Measurements from ENCODE around the gene MPRIP. TPM values are rescaled to one million over a fixed set of nuclear protein-coding genes. Genes with fewer than 3 reads are reported as not detected.

The MPRIP gene
- total RNA-seq, 1 experiment from 2014 or later: 338 TPM

DNA sequence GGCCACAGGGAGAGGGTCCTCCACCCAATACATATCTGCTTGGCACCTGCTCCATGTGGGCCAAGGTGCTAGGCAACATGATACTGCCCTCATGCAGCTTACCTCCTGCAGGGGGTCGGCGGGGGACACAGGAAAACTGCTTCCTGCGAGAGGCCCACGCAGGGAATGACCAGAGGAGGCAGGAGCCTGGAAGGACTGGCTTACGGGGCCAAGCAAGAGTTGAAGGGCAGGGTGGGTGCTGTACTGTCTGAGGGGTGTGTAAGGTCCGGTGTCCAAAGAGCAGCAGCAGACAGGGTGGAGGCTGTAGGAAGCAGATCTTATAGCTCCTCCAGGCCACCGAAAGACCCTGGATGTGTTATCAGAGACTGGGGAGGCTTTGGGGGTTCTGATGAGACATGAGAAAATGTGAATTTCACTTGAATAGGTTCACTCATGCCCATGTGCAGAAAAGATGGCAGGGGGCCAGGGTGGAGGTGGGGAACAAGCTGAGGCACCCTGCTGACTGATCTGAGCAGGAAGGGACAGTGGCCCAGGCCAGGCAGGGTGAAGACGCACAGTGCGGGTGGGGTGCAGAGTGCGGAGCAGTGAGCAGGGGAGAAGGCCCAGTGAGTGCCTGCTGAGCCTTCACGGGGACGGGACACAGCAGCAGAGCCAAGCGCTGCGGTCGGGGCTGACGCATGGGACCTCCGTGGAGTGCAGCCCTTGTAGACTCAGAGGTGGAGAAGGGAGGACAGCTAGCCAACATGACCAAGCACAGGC, 186.4 kb downstream of the MPRIP start:
- TF ChIP-seq, protein P1, sequence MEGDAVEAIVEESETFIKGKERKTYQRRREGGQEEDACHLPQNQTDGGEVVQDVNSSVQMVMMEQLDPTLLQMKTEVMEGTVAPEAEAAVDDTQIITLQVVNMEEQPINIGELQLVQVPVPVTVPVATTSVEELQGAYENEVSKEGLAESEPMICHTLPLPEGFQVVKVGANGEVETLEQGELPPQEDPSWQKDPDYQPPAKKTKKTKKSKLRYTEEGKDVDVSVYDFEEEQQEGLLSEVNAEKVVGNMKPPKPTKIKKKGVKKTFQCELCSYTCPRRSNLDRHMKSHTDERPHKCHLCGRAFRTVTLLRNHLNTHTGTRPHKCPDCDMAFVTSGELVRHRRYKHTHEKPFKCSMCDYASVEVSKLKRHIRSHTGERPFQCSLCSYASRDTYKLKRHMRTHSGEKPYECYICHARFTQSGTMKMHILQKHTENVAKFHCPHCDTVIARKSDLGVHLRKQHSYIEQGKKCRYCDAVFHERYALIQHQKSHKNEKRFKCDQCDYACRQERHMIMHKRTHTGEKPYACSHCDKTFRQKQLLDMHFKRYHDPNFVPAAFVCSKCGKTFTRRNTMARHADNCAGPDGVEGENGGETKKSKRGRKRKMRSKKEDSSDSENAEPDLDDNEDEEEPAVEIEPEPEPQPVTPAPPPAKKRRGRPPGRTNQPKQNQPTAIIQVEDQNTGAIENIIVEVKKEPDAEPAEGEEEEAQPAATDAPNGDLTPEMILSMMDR (IDR thresholded peaks at IDR 0.05; ENCODE audit: unreplicated experiment): no peak
- no peak for DNase-seq

DNA sequence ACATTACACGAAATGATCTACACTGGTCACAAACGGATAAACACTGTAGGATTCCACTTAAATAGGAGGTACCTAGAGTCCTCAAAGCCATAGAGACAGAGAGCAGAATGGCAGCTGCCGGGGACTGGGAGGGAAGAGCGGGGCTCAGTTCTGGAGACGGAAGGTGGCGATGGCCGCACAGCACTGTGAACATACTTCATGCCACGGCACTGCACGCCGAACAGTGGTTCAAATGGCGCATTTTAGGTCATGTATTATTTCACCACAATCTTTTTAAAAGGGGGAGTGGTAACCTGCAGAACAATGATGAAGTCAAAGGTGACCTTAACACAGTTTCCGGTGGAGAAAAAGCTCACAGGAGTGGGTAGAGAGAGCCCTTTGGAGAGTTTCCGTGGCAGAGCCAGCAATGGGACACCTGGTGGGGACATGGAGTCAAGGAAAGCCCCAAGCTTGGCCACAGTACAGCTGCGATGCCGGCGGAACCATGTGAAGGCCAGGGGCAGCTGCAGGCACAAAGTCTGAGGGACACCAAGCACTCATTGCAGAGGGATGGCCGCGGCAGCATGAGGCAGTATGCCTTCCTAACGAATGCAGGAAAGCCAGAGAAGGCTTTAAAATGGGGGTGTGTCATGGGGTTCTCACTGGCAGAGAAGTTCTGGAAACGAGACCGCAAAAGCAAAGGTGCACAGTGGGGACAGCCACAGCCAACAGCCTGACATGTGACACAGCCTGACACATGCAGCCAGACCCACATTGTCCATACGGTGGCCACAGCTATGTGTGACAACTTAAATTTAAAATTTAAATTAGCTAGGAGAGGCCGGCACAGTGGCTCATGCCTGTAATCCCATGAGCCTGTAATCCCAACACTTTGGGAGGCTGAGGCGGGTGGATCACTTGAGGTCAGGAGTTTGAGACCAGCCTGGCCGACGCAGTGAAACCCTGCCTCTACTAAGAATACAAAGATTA, 187.4 kb downstream of the MPRIP start:
- Mint-ChIP-seq H3K4me1 (ENCODE audit: low read depth, unreplicated experiment) (no peaks in the 10 kb centered on the region), H3K27ac (ENCODE audit: unreplicated experiment) (no peak overlapping the region), H3K36me3 (ENCODE audit: insufficient read depth, unreplicated experiment) (peaks cover 37% of the 10 kb centered on the region), H3K27me3 (ENCODE audit: unreplicated experiment) (no peaks in the 10 kb centered on the region), H3K9me3 (ENCODE audit: low read depth, unreplicated experiment) (no peaks in the 10 kb centered on the region), H3K4me3 (ENCODE audit: low read depth, unreplicated experiment) (no peak overlapping the region)
- BruUV-seq (replicated peaks): no TSS peak
- no peak for DNase-seq
- CTCF ChIA-PET: interaction anchor here (0.7 kb wide), 1 partner anchor 189 kb away, joined by 5 read pairs; no protein-coding TSS in a partner anchor
- intact Hi-C loops (cut with micrococcal nuclease; ENCODE audit: unreplicated experiment): no loop called here
- TF ChIP-seq, protein P1 (IDR thresholded peaks at IDR 0.05; ENCODE audit: unreplicated experiment): no peak

More for the DNA sequence above, 186.4 kb downstream of the MPRIP start:
- no peaks in the 10 kb centered on the region for H3K9me3 Mint-ChIP-seq (ENCODE audit: low read depth, unreplicated experiment)
- peaks cover 37% of the 10 kb centered on the region for H3K36me3 Mint-ChIP-seq (ENCODE audit: insufficient read depth, unreplicated experiment)
- intact Hi-C loops (cut with micrococcal nuclease; ENCODE audit: unreplicated experiment): no loop called here
- no peak overlapping the region for H3K4me3 Mint-ChIP-seq (ENCODE audit: low read depth, unreplicated experiment)
- no peaks in the 10 kb centered on the region for H3K27me3 Mint-ChIP-seq (ENCODE audit: unreplicated experiment)
- no peak overlapping the region for H3K27ac Mint-ChIP-seq (ENCODE audit: unreplicated experiment)
- BruUV-seq (replicated peaks): no TSS peak
- CTCF ChIA-PET: no interaction called here
- H3K4me1 Mint-ChIP-seq (ENCODE audit: low read depth, unreplicated experiment): no peaks in the 10 kb centered on the region

DNA sequence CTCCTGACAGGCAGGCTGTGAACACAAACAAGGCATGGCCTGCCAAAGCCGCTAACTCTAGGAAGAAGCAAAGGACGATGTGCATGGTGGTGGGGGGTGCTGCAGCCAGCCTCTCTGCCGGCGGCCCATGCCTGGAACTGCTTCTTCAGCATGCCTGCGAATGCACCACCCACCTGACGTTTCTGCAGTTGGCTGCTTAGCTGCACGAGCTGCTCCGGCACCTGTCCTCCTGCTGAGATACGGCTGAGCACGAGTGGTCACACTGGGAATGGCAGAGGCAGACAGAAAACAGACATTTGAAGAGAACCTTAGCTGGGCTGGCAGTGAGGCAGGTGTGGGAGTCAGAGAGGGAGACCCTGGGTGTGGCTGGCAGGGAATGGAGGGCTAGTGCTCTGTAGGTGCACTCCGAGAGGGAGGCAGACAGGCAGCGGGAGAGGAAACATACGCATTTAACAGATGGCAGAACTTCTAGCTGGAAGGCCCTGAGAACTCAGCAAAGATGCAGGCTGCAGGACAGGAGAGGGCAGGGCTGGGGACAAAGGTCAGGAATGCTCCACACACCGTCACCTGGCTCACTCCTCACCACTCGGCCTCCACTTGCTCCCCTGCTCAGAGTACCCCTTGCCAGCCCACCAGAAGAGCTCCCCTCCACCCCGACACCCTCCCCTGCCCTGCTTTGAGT, 189.5 kb downstream of the MPRIP start:
- CTCF ChIA-PET: no interaction called here
- H3K27me3 Mint-ChIP-seq (ENCODE audit: unreplicated experiment): no peaks in the 10 kb centered on the region
- BruUV-seq (replicated peaks): no TSS peak
- H3K36me3 Mint-ChIP-seq (ENCODE audit: insufficient read depth, unreplicated experiment): peaks cover 30% of the 10 kb centered on the region
- no peak overlapping the region for H3K4me3 Mint-ChIP-seq (ENCODE audit: low read depth, unreplicated experiment)
- intact Hi-C loops (cut with micrococcal nuclease; ENCODE audit: unreplicated experiment): no loop called here
- TF ChIP-seq, protein P1 (IDR thresholded peaks at IDR 0.05; ENCODE audit: unreplicated experiment): no peak
- no peaks in the 10 kb centered on the region for H3K9me3 Mint-ChIP-seq (ENCODE audit: low read depth, unreplicated experiment)
- peaks cover 14% of the 10 kb centered on the region for H3K4me1 Mint-ChIP-seq (ENCODE audit: low read depth, unreplicated experiment)
- no peak for DNase-seq
- no peak overlapping the region for H3K27ac Mint-ChIP-seq (ENCODE audit: unreplicated experiment)

DNA sequence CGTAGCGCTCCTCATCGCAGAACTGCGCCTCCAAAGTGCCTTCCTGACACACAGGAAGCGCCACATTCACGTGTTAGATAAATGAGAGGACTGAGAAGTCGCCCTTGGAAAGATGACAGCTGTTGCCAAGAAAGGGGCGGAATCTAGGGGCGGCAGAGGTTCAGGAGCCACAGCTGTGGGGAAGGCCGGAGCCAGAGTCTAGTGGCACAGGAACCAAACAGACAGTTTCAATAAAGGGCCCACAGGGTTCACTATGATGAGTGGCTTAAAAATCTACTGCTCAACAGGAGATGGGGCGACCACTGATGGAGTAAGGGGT, 190.0 kb downstream of the MPRIP start:
- CTCF ChIA-PET: no interaction called here
- Mint-ChIP-seq H3K9me3 (ENCODE audit: low read depth, unreplicated experiment) (no peaks in the 10 kb centered on the region), H3K36me3 (ENCODE audit: insufficient read depth, unreplicated experiment) (peaks cover 35% of the 10 kb centered on the region), H3K27me3 (ENCODE audit: unreplicated experiment) (no peaks in the 10 kb centered on the region), H3K27ac (ENCODE audit: unreplicated experiment) (no peak overlapping the region), H3K4me3 (ENCODE audit: low read depth, unreplicated experiment) (no peak overlapping the region), H3K4me1 (ENCODE audit: low read depth, unreplicated experiment) (peaks cover 14% of the 10 kb centered on the region)
- DNase-seq: no peak
- BruUV-seq (replicated peaks): no TSS peak
- intact Hi-C loops (cut with micrococcal nuclease; ENCODE audit: unreplicated experiment): no loop called here
- TF ChIP-seq, protein P1 (IDR thresholded peaks at IDR 0.05; ENCODE audit: unreplicated experiment): no peak

All from Calu3 (cell line).